Measurements from ENCODE around the gene MEX3A.

GRCh38 chr1:156108664-156109241 is 26.5 kb upstream of the MEX3A start:
- no peak for TF ChIP-seq CTCF (IDR thresholded peaks at IDR 0.05; ENCODE audit: low read length)
- TF ChIP-seq EZH2 (optimal IDR thresholded peaks at IDR 0.05; ENCODE audit: low read depth, low read length) = no peak
- no peak for TF ChIP-seq EZH2phosphoT487 (IDR thresholded peaks at IDR 0.05; ENCODE audit: low read length)

Data from MM.1S (cell line).